BLaER1 (cell line): ENCODE results near the gene CCDC66.
"Not testable (repeated sequence)": the region's sequence is repeated elsewhere in the genome, so short reads cannot be mapped to it uniquely, and the experiment has no call there.

Source experiments
- H3K27ac ChIP-seq: shearing (Covaris generic); formaldehyde crosslinking; 2 replicates; pipeline ENCODE4 v1.8.1; 2022
- H3K27me3 ChIP-seq: shearing (Covaris generic); formaldehyde crosslinking; 2 replicates; pipeline ENCODE4 v1.8.1; 2022
- H3K36me3 ChIP-seq: shearing (Covaris generic); formaldehyde crosslinking; 2 replicates; pipeline ENCODE4 v1.8.1; 2022
- H3K4me1 ChIP-seq: shearing (Covaris generic); formaldehyde crosslinking; 2 replicates; pipeline ENCODE4 v1.8.1; 2022
- H3K4me2 ChIP-seq: shearing (Covaris generic); formaldehyde crosslinking; 2 replicates; pipeline ENCODE4 v1.8.1; 2022
- H3K4me3 ChIP-seq: shearing (Covaris generic); formaldehyde crosslinking; 2 replicates; pipeline ENCODE4 v1.8.1; 2022
- H3K9ac ChIP-seq: shearing (Covaris generic); formaldehyde crosslinking; 2 replicates; pipeline ENCODE4 v1.8.1; 2022
- H3K9me3 ChIP-seq: shearing (Covaris generic); formaldehyde crosslinking; 2 replicates; pipeline ENCODE4 v1.8.1; 2022
- H4K20me1 ChIP-seq: shearing (Covaris generic); formaldehyde crosslinking; 2 replicates; pipeline ENCODE4 v1.8.1; 2022
- Cebpa-rat ChIP-seq: shearing (Covaris generic); IDR thresholded peaks from 2 replicates; pipeline ENCODE4 v1.8.1; 2022

The CCDC66 gene

GRCh38 chr3:56556908-56557830 is at the start of gene CCDC66:
Gene CCDC66, plus strand, starts transcription at chr3:56557175. Its CDS starts 68 bp downstream, at chr3:56557243.
- Histone ChIP-seq H3K27me3 (no peaks in the 10 kb centered on the region), H3K4me1 (peaks cover 13% of the 10 kb centered on the region), H3K9ac (peak within 1 kb of the TSS; percentile 87), H3K9me3 (no peaks in the 10 kb centered on the region), H3K4me3 (peak within 1 kb of the TSS; percentile 80), H3K36me3 (peaks cover 23% of the 10 kb centered on the region), H3K27ac (peak within 1 kb of the TSS; percentile 84), H3K4me2 (peak within 1 kb of the TSS; percentile 84), H4K20me1 (no peaks in the 10 kb centered on the region; the same call in 1 of the 2 replicates)
- no peak for TF ChIP-seq Cebpa-rat

- no peak for TF ChIP-seq Cebpa-rat
- Histone ChIP-seq H3K4me1 (no peaks in the 10 kb centered on the region), H3K4me3 (no peak overlapping the region), H4K20me1 (no peaks in the 10 kb centered on the region), H3K9ac (no peak overlapping the region), H3K9me3 (no peaks in the 10 kb centered on the region), H3K27ac (no peak overlapping the region), H3K27me3 (no peaks in the 10 kb centered on the region), H3K4me2 (no peak overlapping the region), H3K36me3 (no peaks in the 10 kb centered on the region)
Observed at GRCh38 chr3:56519641-56520040, 37.3 kb upstream of the CCDC66 start.

DNA sequence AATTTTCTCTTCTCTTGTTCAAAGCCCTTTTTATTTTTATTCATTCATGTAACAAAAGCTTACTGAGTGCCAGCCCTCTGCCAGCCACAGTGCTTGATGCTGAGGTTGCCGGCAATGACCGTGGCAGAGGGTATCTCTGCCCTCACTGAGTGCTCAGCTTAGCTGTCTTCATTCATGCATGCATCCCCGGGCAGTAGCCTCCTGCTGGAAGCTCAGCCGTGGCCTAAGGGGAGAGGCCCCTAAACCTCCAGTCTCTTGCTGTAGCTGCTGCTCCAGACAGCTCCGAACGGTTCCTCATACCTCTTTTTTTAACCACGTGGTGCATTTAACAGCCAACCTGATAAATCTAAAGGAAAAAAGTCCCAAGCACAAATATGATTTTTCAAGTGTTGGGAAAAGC is 34.6 kb upstream of the CCDC66 start:
- no peaks in the 10 kb centered on the region for H3K36me3 ChIP-seq
- no peaks in the 10 kb centered on the region for H3K27me3 ChIP-seq
- H4K20me1 ChIP-seq = no peaks in the 10 kb centered on the region
- no peak overlapping the region for H3K4me3 ChIP-seq
- TF ChIP-seq Cebpa-rat = no peak
- no peaks in the 10 kb centered on the region for H3K9me3 ChIP-seq
- H3K4me1 ChIP-seq = no peaks in the 10 kb centered on the region; the same call in 1 of the 2 replicates
- H3K4me2 ChIP-seq = no peak overlapping the region
- no peak overlapping the region for H3K27ac ChIP-seq
- no peak overlapping the region for H3K9ac ChIP-seq

DNA sequence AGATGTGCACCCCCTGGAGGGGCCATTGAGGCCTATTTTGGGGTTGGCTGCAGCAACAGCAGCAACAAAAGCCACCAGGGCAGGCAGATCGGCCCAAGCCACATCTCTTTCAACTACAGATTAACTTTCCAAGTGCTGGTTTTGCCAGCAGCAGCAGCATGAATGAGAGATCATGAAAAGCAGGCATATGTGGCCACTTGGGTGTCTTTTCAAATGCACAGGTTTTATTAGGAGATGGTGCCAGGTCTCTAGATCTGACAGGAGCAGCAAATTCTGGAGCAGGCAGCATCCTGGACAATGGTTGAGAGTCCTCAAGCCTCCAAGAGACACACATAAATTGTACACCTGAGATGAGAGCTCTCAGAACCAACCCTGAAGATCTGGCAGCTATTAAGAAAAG is 31.7 kb upstream of the CCDC66 start:
- H3K9me3 ChIP-seq = no peaks in the 10 kb centered on the region
- H3K9ac ChIP-seq = no peak overlapping the region
- H3K4me2 ChIP-seq = no peak overlapping the region
- no peaks in the 10 kb centered on the region; the same call in 1 of the 2 replicates for H3K4me1 ChIP-seq
- H3K27ac ChIP-seq = no peak overlapping the region
- H4K20me1 ChIP-seq = no peaks in the 10 kb centered on the region
- no peaks in the 10 kb centered on the region for H3K36me3 ChIP-seq
- no peaks in the 10 kb centered on the region for H3K27me3 ChIP-seq
- no peak for TF ChIP-seq Cebpa-rat
- no peak overlapping the region for H3K4me3 ChIP-seq

DNA sequence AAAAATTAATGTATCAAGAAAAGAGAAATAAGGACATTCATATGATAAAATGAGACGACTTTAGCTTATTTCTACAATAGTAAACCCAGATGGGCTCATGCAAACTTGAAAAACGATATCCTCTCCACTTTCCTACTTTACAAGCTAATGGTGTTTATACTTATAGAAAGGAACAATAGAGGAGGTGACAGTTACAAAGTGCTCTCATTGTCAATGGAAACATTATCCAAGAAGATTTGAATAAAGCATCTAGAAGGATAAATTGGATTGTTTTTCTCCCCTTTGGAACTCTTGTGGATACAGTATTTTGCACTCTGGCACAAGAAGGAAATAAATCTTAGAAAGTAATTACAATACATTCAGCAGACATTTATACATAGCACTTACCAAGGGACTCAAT is 20.2 kb upstream of the CCDC66 start:
- no peak overlapping the region for H3K27ac ChIP-seq
- H3K4me1 ChIP-seq = no peaks in the 10 kb centered on the region
- no peaks in the 10 kb centered on the region for H3K27me3 ChIP-seq
- H3K9me3 ChIP-seq = no peaks in the 10 kb centered on the region
- H3K36me3 ChIP-seq = no peaks in the 10 kb centered on the region
- H4K20me1 ChIP-seq = no peaks in the 10 kb centered on the region
- H3K4me3 ChIP-seq = no peak overlapping the region
- no peak overlapping the region for H3K4me2 ChIP-seq
- H3K9ac ChIP-seq = no peak overlapping the region
- no peak for TF ChIP-seq Cebpa-rat

DNA sequence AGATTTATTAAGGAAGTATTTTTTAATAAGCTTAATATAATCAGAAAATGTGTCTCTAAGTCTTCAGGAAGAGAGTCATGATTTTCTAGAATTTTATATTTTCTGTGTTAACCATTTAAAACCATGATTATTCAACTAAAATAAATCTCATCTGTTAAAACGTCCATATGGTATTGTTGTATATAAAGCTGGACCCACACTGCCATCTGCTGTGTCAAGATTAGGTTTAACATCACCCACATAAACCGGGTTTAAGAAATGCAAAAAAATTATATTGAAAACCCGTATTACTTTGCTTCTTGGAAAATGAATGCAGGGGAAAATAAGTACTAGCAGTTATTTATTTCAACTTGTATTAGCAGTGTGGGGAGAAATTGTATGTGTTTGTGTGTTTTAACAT is 9.5 kb upstream of the CCDC66 start:
- H3K4me2 ChIP-seq = no peak overlapping the region
- H3K4me3 ChIP-seq = no peak overlapping the region
- no peak overlapping the region for H3K27ac ChIP-seq
- H3K9me3 ChIP-seq = no peaks in the 10 kb centered on the region
- H4K20me1 ChIP-seq = no peaks in the 10 kb centered on the region
- no peak overlapping the region for H3K9ac ChIP-seq
- no peaks in the 10 kb centered on the region for H3K36me3 ChIP-seq
- H3K27me3 ChIP-seq = no peaks in the 10 kb centered on the region
- H3K4me1 ChIP-seq = no peaks in the 10 kb centered on the region
- TF ChIP-seq Cebpa-rat = no peak

DNA sequence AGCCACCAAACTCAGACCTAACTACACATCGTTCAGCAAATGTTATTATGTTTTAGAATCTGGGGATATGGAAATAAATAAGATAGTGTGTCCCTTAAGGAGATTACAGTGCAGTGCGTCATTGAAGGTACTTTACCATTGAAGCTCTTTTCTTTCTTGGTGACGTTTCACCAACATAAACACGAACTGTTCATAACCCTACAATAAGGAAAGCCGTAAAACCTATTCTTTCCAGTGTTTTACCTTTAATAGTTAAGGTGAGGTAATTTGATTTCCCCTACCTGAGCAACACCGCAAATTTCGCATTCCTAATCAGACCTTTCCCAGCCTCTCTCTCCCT is 826 bp downstream of the CCDC66 start:
- peaks cover 13% of the 10 kb centered on the region for H3K4me1 ChIP-seq
- no peak for TF ChIP-seq Cebpa-rat
- H4K20me1 ChIP-seq = no peaks in the 10 kb centered on the region; the same call in 1 of the 2 replicates
- H3K27me3 ChIP-seq = no peaks in the 10 kb centered on the region
- H3K4me2 ChIP-seq = peak overlapping the region; percentile 84
- H3K9ac ChIP-seq = peak overlapping the region; percentile 87
- peaks cover 28% of the 10 kb centered on the region for H3K36me3 ChIP-seq
- peak overlapping the region; percentile 80 for H3K4me3 ChIP-seq
- no peak overlapping the region for H3K27ac ChIP-seq
- no peaks in the 10 kb centered on the region for H3K9me3 ChIP-seq

GRCh38 chr3:56573501-56573900 is 16.5 kb downstream of the CCDC66 start:
- peaks cover 64% of the 10 kb centered on the region for H3K36me3 ChIP-seq
- no peak overlapping the region for H3K27ac ChIP-seq
- H3K9ac ChIP-seq = no peak overlapping the region
- no peak for TF ChIP-seq Cebpa-rat
- H3K4me2 ChIP-seq = no peak overlapping the region
- no peaks in the 10 kb centered on the region for H3K27me3 ChIP-seq
- H3K4me3 ChIP-seq = no peak overlapping the region
- peaks cover 6% of the 10 kb centered on the region for H3K9me3 ChIP-seq
- no peaks in the 10 kb centered on the region for H3K4me1 ChIP-seq
- H4K20me1 ChIP-seq = no peaks in the 10 kb centered on the region

GRCh38 chr3:56581941-56582340 is 25.0 kb downstream of the CCDC66 start:
- H3K27me3 ChIP-seq, H4K20me1 ChIP-seq, H3K4me1 ChIP-seq, H3K27ac ChIP-seq, H3K9ac ChIP-seq, H3K4me2 ChIP-seq, H3K4me3 ChIP-seq: not testable (repeated sequence)
- Histone ChIP-seq H3K9me3 (peaks cover 38% of the 10 kb centered on the region), H3K36me3 (peaks cover 40% of the 10 kb centered on the region)

- peaks cover 32% of the 10 kb centered on the region for H3K9me3 ChIP-seq
- H3K27ac ChIP-seq, H3K27me3 ChIP-seq, H3K4me1 ChIP-seq, H4K20me1 ChIP-seq, H3K4me3 ChIP-seq, H3K4me2 ChIP-seq, H3K9ac ChIP-seq: not testable (repeated sequence)
- peaks cover 31% of the 10 kb centered on the region for H3K36me3 ChIP-seq
Observed at GRCh38 chr3:56584275-56584674, 27.3 kb downstream of the CCDC66 start.
